Right renal pelvis (tissue), 4 donors: ENCODE results near the gene ADCY1. TPM values are rescaled to one million over a fixed set of nuclear protein-coding genes. Genes with fewer than 3 reads are reported as not detected.

Experiments used
- DNase-seq, 4 donors: peaks; one replicate each; pipeline ENCODE4 v3.0.0-alpha.2; 2013; ENCODE audit warnings: low read depth in 4 of 4, low spot score in 3 of 4, missing footprints in 1 of 4
- polyA plus RNA-seq, 4 donors: library from polyadenylated mRNA; unstranded; fragments of 120-200 nt; gene quantifications; one replicate each; pipeline ENCODE4 v1.2.1, GENCODE V29; 2013; ENCODE audit not compliant: insufficient read length in 4 of 4

The ADCY1 gene
- polyA plus RNA-seq, 4 donors, result 2.7 to 4.0 (median 3.3) TPM

DNA sequence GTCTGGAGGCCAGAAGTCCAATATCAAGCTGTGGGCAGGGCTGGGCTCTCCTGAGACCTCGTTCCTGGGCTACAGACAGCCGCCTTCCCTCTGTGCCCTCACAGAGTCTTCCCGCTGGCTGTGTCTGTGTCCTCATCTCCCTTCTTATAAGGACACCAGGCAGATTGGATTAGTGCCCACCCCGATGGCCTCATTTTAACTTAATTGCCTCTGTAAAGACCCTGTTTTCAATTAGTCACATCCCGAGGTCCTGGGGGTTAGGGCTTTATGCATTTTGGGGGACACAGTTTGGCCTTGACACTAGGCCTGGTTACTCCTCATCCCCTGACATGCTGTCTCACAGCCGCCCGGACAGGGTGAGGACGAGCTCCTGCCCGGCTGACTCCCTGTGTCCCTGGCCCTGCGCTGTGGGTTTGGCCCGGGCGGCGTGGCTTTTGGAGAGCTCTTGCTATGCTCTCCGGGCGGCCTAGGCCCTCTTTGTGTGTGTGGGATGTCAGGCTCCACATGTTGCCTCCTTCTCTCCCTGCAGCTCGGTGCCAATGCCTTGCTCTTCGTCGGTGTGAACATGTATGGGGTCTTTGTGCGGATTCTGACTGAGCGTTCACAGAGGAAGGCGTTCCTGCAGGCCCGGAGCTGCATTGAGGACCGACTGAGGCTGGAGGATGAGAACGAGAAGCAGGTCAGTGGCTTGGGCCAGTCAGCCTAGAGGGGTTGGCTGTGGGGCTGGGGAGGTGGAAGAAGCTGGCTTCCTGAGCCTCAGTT lies 18.2 kb downstream of the ADCY1 start:
- DNase-seq, result no peak

- DNase-seq, result no peak
Observed at GRCh38 chr7:45593121-45593541, 19.0 kb downstream of the ADCY1 start.

DNA sequence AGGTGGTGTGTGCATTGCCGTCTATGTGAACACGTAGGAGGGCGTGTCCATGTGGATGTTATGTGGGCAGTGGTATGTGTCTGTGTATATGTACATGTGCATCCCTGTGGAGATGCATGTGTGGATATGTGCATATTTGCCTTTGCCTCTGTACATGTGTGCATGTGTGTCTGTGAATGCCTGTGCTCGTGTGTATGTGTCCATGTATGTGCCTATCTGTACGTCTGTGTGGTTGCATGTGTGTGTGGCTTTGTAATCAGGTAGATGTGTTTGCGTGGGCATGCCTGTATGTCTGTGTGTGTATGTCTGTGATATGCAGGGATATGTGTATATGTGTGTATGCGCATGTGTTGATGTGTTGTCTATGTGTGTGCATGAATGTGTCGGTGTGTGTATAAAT lies 19.7 kb downstream of the ADCY1 start:
- DNase-seq, result no peak

DNA sequence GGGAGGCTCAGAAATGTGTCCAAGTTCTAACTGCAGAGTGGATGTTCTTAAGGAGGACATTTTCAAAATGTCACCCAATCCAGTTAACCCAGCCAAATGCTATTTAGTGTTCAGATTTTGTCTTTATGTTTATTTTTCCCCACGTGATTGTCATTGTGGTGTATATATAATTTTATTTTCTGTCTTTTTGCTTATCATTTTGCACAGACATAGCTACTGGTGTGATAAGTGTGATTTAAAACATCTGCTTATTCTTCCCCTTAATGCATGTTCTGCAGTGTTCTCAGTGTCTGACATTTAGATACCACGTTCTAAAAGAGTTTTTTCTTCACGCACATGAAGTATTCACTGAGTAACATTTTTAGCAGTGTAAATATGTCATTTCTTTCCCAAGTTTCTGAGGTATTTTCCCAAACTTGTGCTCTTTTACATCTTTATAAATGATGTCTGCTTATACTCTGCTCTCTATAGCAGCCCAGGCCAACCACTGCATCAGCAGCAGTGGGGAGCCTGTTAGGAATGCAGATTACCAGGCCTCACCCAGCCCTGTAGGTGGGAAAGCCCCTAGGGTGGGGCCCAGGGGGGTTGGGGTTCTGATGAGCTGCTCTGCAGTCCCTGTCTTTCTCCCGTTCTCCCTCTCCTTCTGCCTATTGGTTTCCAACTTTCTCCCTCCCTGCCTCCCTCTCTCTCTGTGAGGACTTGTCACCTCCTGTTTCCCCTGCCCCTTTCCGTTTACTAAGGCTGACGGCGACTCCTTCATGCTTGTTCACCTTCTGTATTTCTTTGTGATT lies 20.8 kb downstream of the ADCY1 start:
- no peak for DNase-seq

DNA sequence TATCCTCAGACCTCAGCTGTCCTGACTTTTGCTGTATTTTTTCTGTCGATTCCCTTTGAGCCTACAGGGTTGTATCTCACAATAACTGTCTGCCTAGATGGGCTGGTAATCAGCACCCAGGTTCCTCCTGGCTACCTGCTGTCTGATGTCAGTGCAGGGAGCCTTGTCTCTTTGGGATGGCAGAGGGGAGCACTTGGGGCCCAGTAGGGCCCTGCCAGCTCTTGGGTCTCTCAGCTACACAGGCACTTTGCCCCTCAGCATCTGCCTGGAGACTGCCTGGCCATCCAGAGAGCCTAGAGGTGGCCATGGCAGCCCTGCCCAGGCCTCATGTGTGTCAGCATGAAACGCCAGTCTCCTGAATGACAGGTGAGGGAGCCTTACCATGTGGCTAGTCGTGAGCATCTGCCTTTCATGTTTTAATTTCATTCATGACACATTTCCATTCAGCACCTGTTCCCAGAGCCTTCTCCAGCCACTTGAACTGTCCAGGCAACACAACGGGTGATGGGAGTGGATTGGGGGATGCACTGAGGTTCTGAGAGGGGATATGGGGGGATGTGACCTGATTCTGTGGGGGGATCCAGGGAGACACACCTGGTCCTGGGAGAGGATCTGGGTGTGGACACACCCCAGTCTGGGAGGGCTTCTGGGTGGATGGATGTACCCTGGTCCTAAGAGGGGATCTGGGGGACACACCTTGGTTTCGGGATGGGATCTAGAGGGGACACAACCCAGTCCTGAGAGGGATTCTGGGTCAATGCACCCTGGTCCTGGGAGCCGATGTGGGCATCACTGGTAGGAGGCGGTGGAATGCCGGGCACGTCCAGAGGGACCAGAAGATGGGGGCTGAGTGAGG lies 21.9 kb downstream of the ADCY1 start:
- DNase-seq, result no peak

DNA sequence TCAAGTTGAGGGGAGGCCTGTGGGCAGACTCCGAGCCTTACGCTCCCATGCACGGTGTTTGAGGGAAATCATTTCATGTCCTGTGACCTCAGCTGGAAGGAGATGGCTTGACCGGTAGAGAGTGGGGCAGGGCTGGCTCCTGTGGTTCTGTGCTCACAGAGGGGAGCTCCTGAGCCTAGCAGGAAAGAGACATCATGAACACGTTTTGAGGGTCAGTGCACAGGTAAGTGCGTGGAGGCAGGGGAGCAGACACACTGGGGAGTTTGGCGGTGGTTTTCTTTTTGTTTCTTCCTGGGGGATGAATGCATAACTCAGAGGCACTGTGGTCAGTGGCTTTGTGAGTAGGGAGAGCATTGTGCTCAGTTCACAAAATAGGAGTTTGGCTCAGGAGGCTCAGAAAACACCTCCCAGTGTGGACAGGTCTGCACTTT lies 22.5 kb downstream of the ADCY1 start:
- DNase-seq, result no peak

GRCh38 chr7:45597286-45597984 lies 23.3 kb downstream of the ADCY1 start:
- DNase-seq, result no peak

- DNase-seq, result no peak
Observed at GRCh38 chr7:45598886-45599520, 24.8 kb downstream of the ADCY1 start.

GRCh38 chr7:45599851-45600706 lies 25.9 kb downstream of the ADCY1 start:
- DNase-seq, result no peak

DNA sequence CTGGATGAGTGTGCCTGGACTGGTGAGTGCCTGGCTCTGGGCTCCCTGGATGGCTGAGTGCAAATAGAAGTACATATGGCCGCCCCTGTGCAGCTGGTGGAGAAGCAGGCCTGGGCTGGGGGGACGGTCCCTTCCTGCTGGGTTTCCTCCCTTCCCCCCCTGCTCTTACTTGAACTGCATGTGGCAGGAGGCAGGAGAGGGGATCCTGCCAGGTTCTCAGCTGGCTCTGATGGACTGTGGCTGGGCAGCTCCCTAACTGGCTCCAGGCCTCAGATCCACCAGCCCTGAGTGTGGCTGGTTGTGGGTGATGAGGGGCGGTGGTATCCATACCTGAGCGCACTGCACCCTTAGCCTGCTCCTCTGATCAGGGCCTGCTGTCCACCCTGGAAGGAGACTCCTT lies 26.9 kb downstream of the ADCY1 start:
- no peak for DNase-seq

GRCh38 chr7:45601816-45602540 lies 27.8 kb downstream of the ADCY1 start:
- no peak for DNase-seq

- no peak for DNase-seq
Observed at GRCh38 chr7:45606050-45606449, 31.9 kb downstream of the ADCY1 start.

DNA sequence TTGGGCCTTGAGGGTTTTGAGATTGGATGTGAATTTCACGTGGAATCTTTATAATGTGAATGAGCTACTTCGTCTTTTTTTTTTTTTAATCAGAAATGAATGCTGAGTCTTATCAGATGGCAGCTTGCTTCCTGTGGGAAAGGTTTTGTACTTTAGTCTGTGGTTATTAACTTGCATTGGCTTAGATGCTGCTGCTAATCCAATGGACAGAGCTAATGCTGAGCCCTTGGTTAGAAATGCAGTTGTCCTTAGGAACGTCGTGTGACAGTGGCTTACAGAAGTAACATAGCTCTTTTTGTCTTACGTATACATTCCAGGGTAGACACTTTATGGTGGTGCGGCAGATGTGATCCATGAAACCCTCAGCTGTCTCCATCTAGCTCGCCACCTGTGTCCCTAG lies 32.8 kb downstream of the ADCY1 start:
- no peak for DNase-seq

- no peak for DNase-seq
Observed at GRCh38 chr7:45609180-45609579, 35.0 kb downstream of the ADCY1 start.

GRCh38 chr7:45610019-45610418 lies 35.9 kb downstream of the ADCY1 start:
- no peak for DNase-seq

DNA sequence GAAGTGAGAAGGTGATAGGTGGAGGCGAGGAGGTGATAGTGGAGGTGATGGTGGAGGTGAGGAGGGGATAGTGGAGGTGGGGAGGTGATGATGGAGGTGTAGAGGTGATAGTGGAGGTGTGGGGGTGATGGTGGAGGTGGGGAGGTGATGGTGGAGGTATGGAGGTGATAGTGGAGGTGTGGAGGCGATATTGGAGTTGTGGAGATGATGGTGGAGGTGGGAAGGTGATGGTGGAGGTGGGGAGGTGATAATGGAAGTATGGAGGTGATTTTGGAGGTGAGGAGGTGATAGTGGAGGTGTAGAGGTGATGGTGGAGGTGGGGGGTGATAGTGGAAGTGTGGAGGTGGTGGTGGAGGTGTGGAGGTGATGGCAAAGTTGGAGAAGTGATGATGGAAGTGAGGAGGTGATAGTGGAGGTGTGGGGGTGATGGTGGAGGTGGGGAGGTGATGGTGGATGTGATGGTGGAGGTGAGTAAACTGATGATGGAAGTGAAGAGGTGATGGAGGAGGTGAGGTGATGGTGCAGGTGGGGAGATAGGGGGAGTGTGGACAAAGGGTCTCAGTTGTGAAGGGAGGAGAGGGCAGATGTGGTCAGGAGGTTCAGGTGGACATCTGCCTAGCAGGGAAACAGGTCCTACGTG lies 36.6 kb downstream of the ADCY1 start:
- no peak for DNase-seq

- DNase-seq, result no peak
Observed at GRCh38 chr7:45617166-45617565, 43.0 kb downstream of the ADCY1 start.

DNA sequence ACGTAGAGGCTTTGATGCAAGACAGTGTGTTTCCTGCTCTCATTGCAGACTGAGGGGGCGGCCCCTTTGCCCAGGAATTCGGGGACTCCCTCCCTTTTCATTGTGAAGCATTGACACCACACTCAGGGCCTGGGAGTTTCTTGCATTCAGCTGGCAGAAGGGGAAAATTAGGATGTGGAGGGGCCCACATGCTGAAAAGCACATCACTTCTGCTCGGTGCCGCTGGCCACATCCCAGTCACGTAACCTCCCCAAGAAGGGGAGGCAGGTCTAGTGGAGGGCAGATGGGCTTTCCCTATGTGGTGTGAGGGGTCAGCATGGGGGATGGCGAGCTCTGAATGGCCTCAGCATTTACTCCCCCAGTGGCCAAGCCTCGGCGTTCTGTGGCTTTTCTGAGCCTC lies 47.9 kb downstream of the ADCY1 start:
- no peak for DNase-seq
